MCF 10A (cell line): ENCODE data around the gene ZNF777. TPM values are rescaled to one million over a fixed set of nuclear protein-coding genes. Genes with fewer than 3 reads are reported as not detected.

Experiments used
- BruUV-seq: library from RNA; stranded (reverse); fragments of 400-500 nt; replicated peaks from 2 replicates; lab custom pipeline; 2021; lab: Mats Ljungman, UMichigan
- CTCF ChIA-PET: fragments of 300-600 bp; sonication (Branson Sonifier 250); formaldehyde crosslinking; extraction: SDS; loops from one replicate; lab custom pipeline; 2021; ENCODE audit warnings: antibody characterized with exemption, inconsistent platforms; lab: Yijun Ruan, JAX
- POLR2A ChIA-PET: fragments of 300-600, 350-650 bp; sonication (Branson Sonifier 250); formaldehyde crosslinking; extraction: SDS; loops from one replicate; lab custom pipeline; 2020; ENCODE audit warnings: antibody characterized with exemption, inconsistent platforms; lab: Yijun Ruan, JAX
- DNase-seq: peaks from one replicate; pipeline ENCODE4 v3.0.0-alpha.2; 2018; ENCODE audit not compliant: unreplicated experiment
- H3K27ac Mint-ChIP-seq: one replicate; pipeline ENCODE4 v1.8.0; 2022; ENCODE audit warnings: mild to moderate bottlenecking, low read depth, mixed read lengths; ENCODE audit not compliant: unreplicated experiment
- H3K27me3 Mint-ChIP-seq: one replicate; pipeline ENCODE4 v1.8.0; 2022; ENCODE audit warnings: mixed read lengths; ENCODE audit not compliant: insufficient read depth, unreplicated experiment
- H3K36me3 Mint-ChIP-seq: one replicate; pipeline ENCODE4 v1.8.0; 2022; ENCODE audit warnings: mild to moderate bottlenecking, moderate library complexity, mixed read lengths; ENCODE audit not compliant: insufficient read depth, unreplicated experiment
- H3K4me1 Mint-ChIP-seq: one replicate; pipeline ENCODE4 v1.8.0; 2022; ENCODE audit warnings: mixed read lengths; ENCODE audit not compliant: insufficient read depth, unreplicated experiment
- H3K4me3 Mint-ChIP-seq: one replicate; pipeline ENCODE4 v1.8.0; 2022; ENCODE audit warnings: mild to moderate bottlenecking, moderate library complexity, mixed read lengths; ENCODE audit not compliant: unreplicated experiment
- H3K9me3 Mint-ChIP-seq: one replicate; pipeline ENCODE4 v1.8.0; 2022; ENCODE audit warnings: mixed read lengths; ENCODE audit not compliant: unreplicated experiment
- intact Hi-C: fragments of 100-400 bp; cut with micrococcal nuclease; formaldehyde crosslinking; loops from 2 replicates; pipeline ENCODE4 v1.14.1; 2022
- total RNA-seq: library from RNA; stranded (reverse); gene quantifications from 2 replicates; pipeline ENCODE4 v1.2.3, GENCODE V29; 2022
- TF ChIP-seq, protein P1 (sequence below): fragments of 200-600 bp; IDR thresholded peaks from one replicate; pipeline ENCODE4 v1.8.0; 2022; ENCODE audit warnings: antibody characterized with exemption, mild to moderate bottlenecking; ENCODE audit not compliant: unreplicated experiment

The ZNF777 gene
- total RNA-seq, 1 experiment from 2014 or later = 22.9 TPM

- Mint-ChIP-seq H3K27me3 (no peaks in the 10 kb centered on the region), H3K4me1 (no peaks in the 10 kb centered on the region), H3K27ac (no peak overlapping the region), H3K4me3 (no peak overlapping the region), H3K9me3 (peaks cover 14% of the 10 kb centered on the region), H3K36me3 (no peaks in the 10 kb centered on the region)
- intact Hi-C loops = loop anchor here (10.0 kb wide), 1 partner anchor 587 kb away; no protein-coding TSS in a partner anchor
- ChIA-PET POLR2A (no interaction called here), CTCF (interaction anchor here (2.4 kb wide), 1 partner anchor 41 kb away, joined by 7 read pairs; the partner anchor contains the start of gene ZNF777)
- no peak for DNase-seq
- no TSS peak for BruUV-seq
- TF ChIP-seq, protein P1, sequence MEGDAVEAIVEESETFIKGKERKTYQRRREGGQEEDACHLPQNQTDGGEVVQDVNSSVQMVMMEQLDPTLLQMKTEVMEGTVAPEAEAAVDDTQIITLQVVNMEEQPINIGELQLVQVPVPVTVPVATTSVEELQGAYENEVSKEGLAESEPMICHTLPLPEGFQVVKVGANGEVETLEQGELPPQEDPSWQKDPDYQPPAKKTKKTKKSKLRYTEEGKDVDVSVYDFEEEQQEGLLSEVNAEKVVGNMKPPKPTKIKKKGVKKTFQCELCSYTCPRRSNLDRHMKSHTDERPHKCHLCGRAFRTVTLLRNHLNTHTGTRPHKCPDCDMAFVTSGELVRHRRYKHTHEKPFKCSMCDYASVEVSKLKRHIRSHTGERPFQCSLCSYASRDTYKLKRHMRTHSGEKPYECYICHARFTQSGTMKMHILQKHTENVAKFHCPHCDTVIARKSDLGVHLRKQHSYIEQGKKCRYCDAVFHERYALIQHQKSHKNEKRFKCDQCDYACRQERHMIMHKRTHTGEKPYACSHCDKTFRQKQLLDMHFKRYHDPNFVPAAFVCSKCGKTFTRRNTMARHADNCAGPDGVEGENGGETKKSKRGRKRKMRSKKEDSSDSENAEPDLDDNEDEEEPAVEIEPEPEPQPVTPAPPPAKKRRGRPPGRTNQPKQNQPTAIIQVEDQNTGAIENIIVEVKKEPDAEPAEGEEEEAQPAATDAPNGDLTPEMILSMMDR = no peak
Observed at GRCh38 chr7:149501651-149502050, 40.8 kb upstream of the ZNF777 start.

DNA sequence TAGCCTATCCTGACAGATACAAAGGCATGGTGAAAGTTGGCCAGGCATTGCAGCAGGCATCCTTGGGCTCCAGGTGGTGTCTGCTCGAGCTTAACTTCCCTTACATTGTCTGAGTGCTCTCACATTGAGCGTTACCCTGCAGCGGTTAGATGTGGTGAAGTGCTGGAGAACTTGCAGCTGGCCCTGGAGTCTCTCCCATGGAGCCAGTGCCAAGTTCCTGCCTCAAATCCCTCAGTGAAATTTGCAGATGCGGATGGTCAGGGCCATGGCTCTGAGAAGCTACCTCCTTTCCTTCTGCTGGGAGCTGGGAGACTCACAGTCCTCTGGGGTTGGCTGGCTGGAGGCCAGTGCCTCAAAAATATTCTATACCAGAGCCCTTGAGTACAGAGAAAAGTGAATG is 40.0 kb upstream of the ZNF777 start:
- DNase-seq = no peak
- H3K4me3 Mint-ChIP-seq = no peak overlapping the region
- H3K27ac Mint-ChIP-seq = no peak overlapping the region
- peaks cover 14% of the 10 kb centered on the region for H3K9me3 Mint-ChIP-seq
- BruUV-seq = no TSS peak
- CTCF ChIA-PET = interaction anchor here (0.5 to 2.4 kb wide), 3 partner anchors 40 to 260 kb away, joined by 3 to 7 read pairs (median 3); partner anchors contain the start of gene ZNF777
- H3K36me3 Mint-ChIP-seq = no peaks in the 10 kb centered on the region
- POLR2A ChIA-PET = no interaction called here
- H3K27me3 Mint-ChIP-seq = no peaks in the 10 kb centered on the region
- TF ChIP-seq, protein P1 = no peak
- peaks cover 5% of the 10 kb centered on the region for H3K4me1 Mint-ChIP-seq
- intact Hi-C loops = loop anchor here (10.0 kb wide), 1 partner anchor 586 kb away; no protein-coding TSS in a partner anchor

GRCh38 chr7:149500201-149500600 is 39.3 kb upstream of the ZNF777 start:
- intact Hi-C loops = loop anchor here (10.0 kb wide), 1 partner anchor 585 kb away; no protein-coding TSS in a partner anchor
- H3K4me1 Mint-ChIP-seq = peaks cover 12% of the 10 kb centered on the region
- CTCF ChIA-PET = interaction anchor here (0.5 to 0.6 kb wide), 2 partner anchors 259 to 910 kb away, joined by 3 read pairs; no protein-coding TSS in a partner anchor

DNA sequence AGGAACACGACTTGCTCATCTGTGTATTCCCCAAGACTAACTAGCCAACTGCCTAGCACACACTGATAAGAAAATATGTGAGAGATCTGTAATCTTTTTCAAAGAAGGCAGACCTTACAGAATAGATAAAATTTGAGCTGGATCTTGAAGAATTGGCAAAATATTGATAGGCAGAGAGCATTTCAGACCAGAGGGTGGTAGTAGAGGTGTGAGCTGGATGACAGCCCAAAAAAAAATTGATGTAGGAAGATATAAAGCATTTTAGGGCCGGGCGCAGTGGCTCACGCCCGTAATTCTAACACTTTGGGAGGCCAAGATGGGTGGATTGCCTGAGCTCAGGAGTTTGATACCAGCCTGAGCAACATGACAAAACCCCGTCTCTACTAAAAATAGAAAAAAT is 37.9 kb upstream of the ZNF777 start:
- Mint-ChIP-seq H3K9me3 (peaks cover 6% of the 10 kb centered on the region), H3K36me3 (peaks cover 14% of the 10 kb centered on the region), H3K27ac (no peak overlapping the region), H3K4me3 (no peak overlapping the region), H3K27me3 (no peaks in the 10 kb centered on the region), H3K4me1 (peaks cover 16% of the 10 kb centered on the region)
- TF ChIP-seq, protein P1 = no peak
- ChIA-PET POLR2A (no interaction called here), CTCF (interaction anchor here (0.6 to 1.3 kb wide), 3 partner anchors 9 to 289 kb away, joined by 3 to 6 read pairs (median 4); no protein-coding TSS in a partner anchor)
- no TSS peak for BruUV-seq
- no peak for DNase-seq
- intact Hi-C loops = loop anchor here (5.0 kb wide), 2 partner anchors 98 to 237 kb away; partner anchors contain the start of gene ZNF783

More at GRCh38 chr7:149500201-149500600, 39.3 kb upstream of the ZNF777 start:
- H3K36me3 Mint-ChIP-seq = peaks cover 3% of the 10 kb centered on the region
- peaks cover 11% of the 10 kb centered on the region for H3K9me3 Mint-ChIP-seq
- no peak for DNase-seq
- BruUV-seq = no TSS peak
- H3K27ac Mint-ChIP-seq = no peak overlapping the region
- POLR2A ChIA-PET = no interaction called here
- TF ChIP-seq, protein P1 = no peak
- H3K27me3 Mint-ChIP-seq = no peaks in the 10 kb centered on the region
- no peak overlapping the region for H3K4me3 Mint-ChIP-seq
